ENCODE data around the gene SEMA5B. TPM values are rescaled to one million over a fixed set of nuclear protein-coding genes. Genes with fewer than 3 reads are reported as not detected.

Gene SEMA5B
- polyA plus RNA-seq, 1 experiment, result not detected

DNA sequence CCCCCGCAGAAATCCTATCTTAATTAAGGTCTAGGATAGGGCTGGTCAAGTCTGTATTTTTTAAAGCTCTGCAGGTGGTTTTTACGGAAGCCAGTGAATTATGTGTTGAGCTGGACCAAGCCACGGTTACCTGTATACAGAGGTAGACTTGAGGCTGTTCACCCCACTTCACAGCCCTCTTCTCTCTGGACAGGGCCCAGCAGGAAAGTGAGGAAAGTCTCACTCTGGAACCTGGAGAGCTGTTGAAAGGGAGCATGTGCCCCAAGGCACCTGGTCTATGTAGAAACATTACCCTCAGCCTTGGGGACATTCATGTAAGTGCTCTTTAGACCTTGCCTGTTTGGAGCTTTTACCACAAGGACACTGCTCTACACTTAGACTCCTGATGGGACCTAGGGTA is 6.9 kb downstream of the SEMA5B start:
- ChIA-PET POLR2A (no interaction called here), CTCF (interaction anchor here (0.9 to 1.4 kb wide), 5 partner anchors 9 to 462 kb away, joined by 3 to 4 read pairs (median 3); no protein-coding TSS in a partner anchor)
- TF ChIP-seq, protein P1, sequence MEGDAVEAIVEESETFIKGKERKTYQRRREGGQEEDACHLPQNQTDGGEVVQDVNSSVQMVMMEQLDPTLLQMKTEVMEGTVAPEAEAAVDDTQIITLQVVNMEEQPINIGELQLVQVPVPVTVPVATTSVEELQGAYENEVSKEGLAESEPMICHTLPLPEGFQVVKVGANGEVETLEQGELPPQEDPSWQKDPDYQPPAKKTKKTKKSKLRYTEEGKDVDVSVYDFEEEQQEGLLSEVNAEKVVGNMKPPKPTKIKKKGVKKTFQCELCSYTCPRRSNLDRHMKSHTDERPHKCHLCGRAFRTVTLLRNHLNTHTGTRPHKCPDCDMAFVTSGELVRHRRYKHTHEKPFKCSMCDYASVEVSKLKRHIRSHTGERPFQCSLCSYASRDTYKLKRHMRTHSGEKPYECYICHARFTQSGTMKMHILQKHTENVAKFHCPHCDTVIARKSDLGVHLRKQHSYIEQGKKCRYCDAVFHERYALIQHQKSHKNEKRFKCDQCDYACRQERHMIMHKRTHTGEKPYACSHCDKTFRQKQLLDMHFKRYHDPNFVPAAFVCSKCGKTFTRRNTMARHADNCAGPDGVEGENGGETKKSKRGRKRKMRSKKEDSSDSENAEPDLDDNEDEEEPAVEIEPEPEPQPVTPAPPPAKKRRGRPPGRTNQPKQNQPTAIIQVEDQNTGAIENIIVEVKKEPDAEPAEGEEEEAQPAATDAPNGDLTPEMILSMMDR (IDR thresholded peaks at IDR 0.05; ENCODE audit: insufficient read depth, low read depth, low read length), result no peak
- no peaks in the 10 kb centered on the region for H3K36me3 ChIP-seq (ENCODE audit: control insufficient read depth, insufficient read depth, low read length)
- H3K27me3 ChIP-seq (ENCODE audit: control insufficient read depth, insufficient read depth, low read length), result peaks cover 61% of the 10 kb centered on the region
- no peak for DNase-seq (ENCODE audit: low read depth)
- no peak overlapping the region for H3K4me3 ChIP-seq (ENCODE audit: low read depth, low read length)

DNA sequence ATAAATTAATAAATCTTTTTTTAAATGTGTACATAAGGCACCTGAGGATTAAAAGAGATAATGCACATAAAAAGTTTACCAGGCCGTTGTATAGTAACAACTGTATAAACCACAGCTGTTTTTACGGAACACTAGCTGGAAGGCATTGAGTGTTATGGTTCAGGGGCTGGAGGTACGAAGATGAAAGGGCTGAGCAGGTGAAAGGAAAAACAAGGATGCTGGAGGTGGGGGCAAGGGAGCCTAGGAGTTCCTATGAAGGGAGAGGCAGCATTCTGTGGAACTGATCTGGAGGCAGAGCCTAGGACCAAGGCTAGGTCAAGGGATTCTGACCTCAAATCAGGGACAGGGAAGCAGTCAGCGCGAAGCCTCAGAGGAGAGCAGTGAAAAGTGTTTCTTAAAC is 8.0 kb downstream of the SEMA5B start:
- H3K27me3 ChIP-seq (ENCODE audit: control insufficient read depth, insufficient read depth, low read length), result peaks cover 59% of the 10 kb centered on the region
- POLR2A ChIA-PET, result no interaction called here

DNA sequence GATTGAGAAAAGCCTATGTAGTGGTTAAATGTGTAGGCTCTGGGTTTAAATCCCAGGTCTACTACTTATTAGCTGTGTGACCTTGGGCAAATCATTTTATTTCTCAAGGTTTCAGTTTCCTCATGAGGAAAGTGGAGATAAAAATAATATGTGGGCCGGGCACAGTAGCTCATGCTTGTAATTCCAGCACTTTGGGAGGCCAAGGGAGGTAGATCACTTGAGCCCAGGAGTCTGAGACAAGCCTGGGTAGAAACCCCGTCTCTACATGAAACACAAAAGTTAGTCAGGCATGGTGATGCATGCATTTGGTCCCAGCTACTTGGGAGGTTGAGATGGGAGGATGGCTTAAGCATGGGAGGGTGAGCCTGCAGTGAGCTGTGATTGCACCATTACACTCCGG is 8.4 kb downstream of the SEMA5B start:
- CTCF ChIA-PET, result interaction anchor here (1.6 kb wide), 1 partner anchor 9 kb away, joined by 5 read pairs; the partner anchor contains the start of gene SEMA5B
- DNase-seq (ENCODE audit: low read depth), result no peak
- no peaks in the 10 kb centered on the region for H3K36me3 ChIP-seq (ENCODE audit: control insufficient read depth, insufficient read depth, low read length)
- H3K4me3 ChIP-seq (ENCODE audit: low read depth, low read length), result no peak overlapping the region
- TF ChIP-seq, protein P1 (IDR thresholded peaks at IDR 0.05; ENCODE audit: insufficient read depth, low read depth, low read length), result no peak
- POLR2A ChIA-PET, result interaction anchor here (0.6 kb wide), 1 partner anchor 1291 kb away, joined by 5 read pairs; no protein-coding TSS in a partner anchor
- H3K27me3 ChIP-seq (ENCODE audit: control insufficient read depth, insufficient read depth, low read length), result peaks cover 59% of the 10 kb centered on the region

More for the DNA sequence above, 8.0 kb downstream of the SEMA5B start:
- CTCF ChIA-PET, result interaction anchor here (1.6 kb wide), 1 partner anchor 8 kb away, joined by 5 read pairs; the partner anchor contains the start of gene SEMA5B
- no peak for DNase-seq (ENCODE audit: low read depth)
- no peaks in the 10 kb centered on the region for H3K36me3 ChIP-seq (ENCODE audit: control insufficient read depth, insufficient read depth, low read length)
- TF ChIP-seq, protein P1 (IDR thresholded peaks at IDR 0.05; ENCODE audit: insufficient read depth, low read depth, low read length), result no peak
- no peak overlapping the region for H3K4me3 ChIP-seq (ENCODE audit: low read depth, low read length)

DNA sequence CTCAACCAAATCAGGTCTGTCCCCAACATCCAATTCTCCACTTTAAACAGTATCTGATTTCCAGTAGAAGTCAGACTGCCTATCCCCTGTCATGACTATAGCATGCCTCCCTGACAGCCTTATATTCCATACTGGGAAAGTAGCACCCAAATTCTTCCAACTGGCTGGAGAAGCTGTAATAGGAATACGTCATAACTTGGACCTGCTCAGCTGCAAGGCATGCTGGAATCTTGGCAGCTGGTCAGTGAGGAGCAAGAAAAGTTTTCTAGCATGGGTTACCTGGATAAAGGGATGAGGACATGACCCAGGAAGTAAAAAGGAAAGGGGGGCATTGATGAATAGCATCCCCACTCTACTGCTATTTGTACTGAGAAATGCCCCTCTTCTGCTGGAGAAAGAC is 8.9 kb downstream of the SEMA5B start:
- CTCF ChIA-PET, result interaction anchor here (1.6 kb wide), 1 partner anchor 9 kb away, joined by 5 read pairs; the partner anchor contains the start of gene SEMA5B
- DNase-seq (ENCODE audit: low read depth), result no peak
- POLR2A ChIA-PET, result interaction anchor here (0.6 kb wide), 1 partner anchor 1290 kb away, joined by 5 read pairs; no protein-coding TSS in a partner anchor
- TF ChIP-seq, protein P1 (IDR thresholded peaks at IDR 0.05; ENCODE audit: insufficient read depth, low read depth, low read length), result no peak
- H3K27me3 ChIP-seq (ENCODE audit: control insufficient read depth, insufficient read depth, low read length), result peaks cover 58% of the 10 kb centered on the region
- H3K4me3 ChIP-seq (ENCODE audit: low read depth, low read length), result no peak overlapping the region
- no peaks in the 10 kb centered on the region for H3K36me3 ChIP-seq (ENCODE audit: control insufficient read depth, insufficient read depth, low read length)

DNA sequence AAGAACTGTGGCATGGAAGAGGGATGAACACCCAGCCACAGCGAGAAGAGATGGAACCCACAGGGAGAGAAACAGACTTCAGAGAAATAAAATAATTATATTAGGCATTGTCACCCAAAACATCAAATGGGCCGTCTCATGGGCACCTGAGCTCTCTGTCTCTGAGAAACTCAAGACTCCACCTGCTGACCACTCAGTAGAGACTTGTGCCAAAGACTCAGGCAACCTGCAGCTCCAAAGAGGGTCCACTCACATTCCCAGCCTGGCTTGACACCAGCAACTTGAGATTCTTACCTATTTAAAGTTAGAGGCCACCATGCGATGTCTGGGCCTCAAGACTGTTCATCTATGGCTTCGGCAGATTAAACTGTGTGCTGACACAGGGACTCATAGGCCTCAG is 12.0 kb downstream of the SEMA5B start:
- Histone ChIP-seq H3K27me3 (ENCODE audit: control insufficient read depth, insufficient read depth, low read length) (peaks cover 52% of the 10 kb centered on the region), H3K4me3 (ENCODE audit: low read depth, low read length) (no peak overlapping the region), H3K36me3 (ENCODE audit: control insufficient read depth, insufficient read depth, low read length) (no peaks in the 10 kb centered on the region)
- POLR2A ChIA-PET, result no interaction called here
- TF ChIP-seq, protein P1 (IDR thresholded peaks at IDR 0.05; ENCODE audit: insufficient read depth, low read depth, low read length), result no peak
- no peak for DNase-seq (ENCODE audit: low read depth)
- CTCF ChIA-PET, result interaction anchor here (1.3 to 2.0 kb wide), 4 partner anchors 9 to 73 kb away, joined by 4 to 9 read pairs (median 4); partner anchors contain the start of gene SEMA5B

All from BJ (cell line).